Prostate gland (tissue), 2 donors: Measurements from ENCODE around the gene KATNB1. TPM values are rescaled to one million over a fixed set of nuclear protein-coding genes. Genes with fewer than 3 reads are reported as not detected.

Source experiments
- DNase-seq: peaks from one replicate; pipeline ENCODE4 v3.0.0-alpha.2; 2019; ENCODE audit warnings: low spot score
- H3K27ac ChIP-seq, 2 donors: fragments of 200-600 bp; sonication (generic); 2 replicates each; pipeline ENCODE4 v1.5.1; 2017 to 2019
- H3K27me3 ChIP-seq: fragments of 200-600 bp; sonication (generic); replicated peaks from 2 replicates; pipeline ENCODE4 v1.5.1; 2019; ENCODE audit not compliant: insufficient read depth
- H3K36me3 ChIP-seq, 2 donors: fragments of 200-600 bp; sonication (generic); 1 replicate in 1 of 2; 2 replicates in 1 of 2; pipeline versions ENCODE4 v1.5.1 to v1.8.1; 2017 to 2019
- H3K4me1 ChIP-seq: fragments of 200-600 bp; sonication (generic); replicated peaks from 2 replicates; pipeline ENCODE4 v1.5.1; 2019
- H3K4me3 ChIP-seq, 2 donors: fragments of 200-600 bp; sonication (generic); 2 replicates each; pipeline ENCODE4 v1.5.1; 2017 to 2019
- H3K9me3 ChIP-seq: fragments of 200-600 bp; sonication (generic); 2 replicates; pipeline ENCODE4 v1.5.1; 2017
- CTCF ChIP-seq, 4 experiments: fragments of 200-600 bp in 2 of 4; fragments of 450-650 bp in 2 of 4; sonication (generic) in 2 of 4; IDR thresholded peaks; 1 replicate in 3 of 4; 2 replicates in 1 of 4; pipeline ENCODE4 v1.5.1; 2016 to 2019; ENCODE audit warnings: antibody characterized with exemption in 4 of 4, mild to moderate bottlenecking in 2 of 4, moderate library complexity in 2 of 4
- POLR2A ChIP-seq: fragments of 450-650 bp; IDR thresholded peaks from one replicate; pipeline ENCODE4 v1.6.1; 2016; ENCODE audit warnings: antibody characterized with exemption, mild to moderate bottlenecking
- POLR2AphosphoS5 ChIP-seq: sonication (generic); formaldehyde crosslinking; IDR thresholded peaks from one replicate; pipeline ENCODE4 v1.6.1; 2017; ENCODE audit warnings: antibody characterized with exemption
- WGBS: methylation state at CpG from one replicate; pipeline ENCODE4 v1.1.5; 2018; 5-methylcytosine and 5-hydroxymethylcytosine counted together
- intact Hi-C: fragments of 100-400 bp; cut with DNase I; formaldehyde crosslinking; loops from one replicate; pipeline ENCODE4 v1.14.2; 2022
- total RNA-seq, 2 donors: library from RNA; depleted of rRNA; stranded (reverse); fragments of >200 nt; gene quantifications; one replicate each; pipeline ENCODE4 v1.1.0, GENCODE V29; 2016

KATNB1 gene
- total RNA-seq, 2 donors from 2014 or later: 22.7 to 30.2 TPM

- no peak for DNase-seq
- H3K36me3 ChIP-seq: no peaks in the 10 kb centered on the region
- no peaks in the 10 kb centered on the region for H3K9me3 ChIP-seq
- no peak overlapping the region for H3K27ac ChIP-seq
- H3K27me3 ChIP-seq: no peaks in the 10 kb centered on the region
- no peak overlapping the region for H3K4me3 ChIP-seq
- H3K4me1 ChIP-seq: no peaks in the 10 kb centered on the region
- intact Hi-C loops: no loop called here
- no peak for TF ChIP-seq POLR2AphosphoS5
- TF ChIP-seq CTCF (IDR thresholded peaks at IDR 0.05): no peak
- TF ChIP-seq POLR2A: no peak
- 69% methylated on average over 13 of the region's 15 CpGs for WGBS
Measured at GRCh38 chr16:57724531-57724930, 11.0 kb upstream of the KATNB1 start.

GRCh38 chr16:57725151-57725550 is 10.4 kb upstream of the KATNB1 start:
- intact Hi-C loops: no loop called here
- Histone ChIP-seq H3K27ac (no peak overlapping the region), H3K27me3 (no peaks in the 10 kb centered on the region), H3K4me3 (no peak overlapping the region), H3K4me1 (no peaks in the 10 kb centered on the region), H3K36me3 (no peaks in the 10 kb centered on the region), H3K9me3 (no peaks in the 10 kb centered on the region)
- no peak for DNase-seq
- 68% methylated on average over 5 of the region's 5 CpGs for WGBS
- TF ChIP-seq CTCF (IDR thresholded peaks at IDR 0.05) (no peak), POLR2A (no peak), POLR2AphosphoS5 (no peak)

GRCh38 chr16:57725554-57725953 is 10.0 kb upstream of the KATNB1 start:
- no peak for DNase-seq
- no peak overlapping the region for H3K4me3 ChIP-seq
- no peak for TF ChIP-seq POLR2AphosphoS5
- no peak overlapping the region for H3K27ac ChIP-seq
- no peaks in the 10 kb centered on the region for H3K36me3 ChIP-seq
- H3K9me3 ChIP-seq: no peaks in the 10 kb centered on the region
- no peaks in the 10 kb centered on the region for H3K27me3 ChIP-seq
- H3K4me1 ChIP-seq: no peaks in the 10 kb centered on the region
- 83% methylated on average over 5 of the region's 5 CpGs for WGBS
- intact Hi-C loops: no loop called here

- Histone ChIP-seq H3K4me3 (no peak overlapping the region), H3K9me3 (no peaks in the 10 kb centered on the region), H3K4me1 (no peaks in the 10 kb centered on the region), H3K27ac (no peak overlapping the region), H3K27me3 (no peaks in the 10 kb centered on the region), H3K36me3 (no peaks in the 10 kb centered on the region)
- intact Hi-C loops: no loop called here
- TF ChIP-seq POLR2A: no peak
- WGBS: 92% methylated on average over 30 of the region's 30 CpGs
- no peak for DNase-seq
Measured at GRCh38 chr16:57725976-57726375, 9.6 kb upstream of the KATNB1 start.

- H3K4me3 ChIP-seq: no peak overlapping the region
- no peaks in the 10 kb centered on the region for H3K9me3 ChIP-seq
- intact Hi-C loops: no loop called here
- WGBS: 82% methylated on average over 7 of the region's 7 CpGs
- DNase-seq: no peak
- H3K27ac ChIP-seq: no peak overlapping the region
- no peak for TF ChIP-seq CTCF (IDR thresholded peaks at IDR 0.05)
- TF ChIP-seq POLR2A: no peak
- TF ChIP-seq POLR2AphosphoS5: no peak
- no peaks in the 10 kb centered on the region for H3K27me3 ChIP-seq
- no peaks in the 10 kb centered on the region for H3K4me1 ChIP-seq
- no peaks in the 10 kb centered on the region for H3K36me3 ChIP-seq
Measured at GRCh38 chr16:57726433-57726947, 9.1 kb upstream of the KATNB1 start.

GRCh38 chr16:57727610-57728009 is 8.0 kb upstream of the KATNB1 start:
- WGBS: 70% methylated on average over 4 of the region's 4 CpGs
- H3K4me1 ChIP-seq: no peaks in the 10 kb centered on the region
- no peak overlapping the region for H3K4me3 ChIP-seq
- intact Hi-C loops: no loop called here
- no peak for TF ChIP-seq CTCF (IDR thresholded peaks at IDR 0.05)
- TF ChIP-seq POLR2A: no peak
- TF ChIP-seq POLR2AphosphoS5: no peak
- no peaks in the 10 kb centered on the region for H3K36me3 ChIP-seq
- H3K27me3 ChIP-seq: no peaks in the 10 kb centered on the region
- no peaks in the 10 kb centered on the region for H3K9me3 ChIP-seq
- no peak overlapping the region for H3K27ac ChIP-seq
- DNase-seq: no peak
